Hepatocyte (in vitro differentiated cells): Measurements from ENCODE around the gene PAQR7. TPM values are rescaled to one million over a fixed set of nuclear protein-coding genes. Genes with fewer than 3 reads are reported as not detected.
A peak's percentile ranks its signal among the peaks of the same experiment; 100 is the strongest.

ENCODE experiments used
- DNase-seq: peaks from one replicate; pipeline ENCODE4 v3.0.0-alpha.2; 2016; ENCODE audit warnings: low spot score
- H2AFZ ChIP-seq: fragments of 200-600 bp; sonication (generic); 2 replicates; pipeline ENCODE4 v1.6.0; 2016; ENCODE audit warnings: antibody characterized with exemption, mild to moderate bottlenecking
- H3K27ac ChIP-seq: fragments of 200-600 bp; sonication (generic); 2 replicates; pipeline ENCODE4 v1.5.1; 2016; ENCODE audit warnings: mild to moderate bottlenecking
- H3K27me3 ChIP-seq: fragments of 200-600 bp; sonication (generic); 2 replicates; pipeline ENCODE4 v1.6.1; 2016
- H3K36me3 ChIP-seq: fragments of 200-600 bp; sonication (generic); replicated peaks from 2 replicates; pipeline ENCODE4 v1.5.1; 2016; ENCODE audit warnings: low read depth; ENCODE audit not compliant: insufficient read depth
- H3K4me1 ChIP-seq: fragments of 200-600 bp; sonication (generic); 2 replicates; pipeline ENCODE4 v1.5.1; 2016; ENCODE audit warnings: mild to moderate bottlenecking, moderate library complexity; ENCODE audit not compliant: insufficient read depth
- H3K4me2 ChIP-seq: fragments of 200-600 bp; sonication (generic); 2 replicates; pipeline ENCODE4 v1.6.0; 2016
- H3K4me3 ChIP-seq: fragments of 200-600 bp; sonication (generic); 2 replicates; pipeline ENCODE4 v1.5.1; 2016; ENCODE audit warnings: mild to moderate bottlenecking
- H3K79me2 ChIP-seq: fragments of 200-600 bp; sonication (generic); 2 replicates; pipeline ENCODE4 v1.6.0; 2017; ENCODE audit warnings: mild to moderate bottlenecking
- H3K9me2 ChIP-seq: fragments of 200-600 bp; sonication (generic); replicated peaks from 2 replicates; pipeline ENCODE4 v1.6.0; 2017; ENCODE audit warnings: mild to moderate bottlenecking; ENCODE audit not compliant: insufficient read depth
- H3K9me3 ChIP-seq: fragments of 200-600 bp; sonication (generic); 2 replicates; pipeline ENCODE4 v1.5.1; 2016; ENCODE audit warnings: low read depth, mild to moderate bottlenecking
- H4K20me1 ChIP-seq: fragments of 200-600 bp; sonication (generic); 2 replicates; pipeline ENCODE4 v1.6.0; 2016; ENCODE audit warnings: mild to moderate bottlenecking; ENCODE audit not compliant: insufficient read depth, poor library complexity, severe bottlenecking
- EZH2 ChIP-seq: fragments of 200-600 bp; sonication (generic); IDR thresholded peaks from 2 replicates; pipeline ENCODE4 v1.6.1; 2016; ENCODE audit warnings: antibody characterized with exemption, mild to moderate bottlenecking, borderline replicate concordance
- EZH2phosphoT487 ChIP-seq: fragments of 200-600 bp; sonication (generic); IDR thresholded peaks from one replicate; pipeline ENCODE4 v1.6.1; 2018; ENCODE audit warnings: antibody characterized with exemption, mild to moderate bottlenecking, low read depth, moderate library complexity; ENCODE audit not compliant: unreplicated experiment, severe bottlenecking
- WGBS: methylation state at CpG from one replicate; pipeline ENCODE4 v1.1.6; 2016; ENCODE audit warnings: low lambda C conversion rate; ENCODE audit errors: missing lambda C conversion rate; 5-methylcytosine and 5-hydroxymethylcytosine counted together
- polyA plus RNA-seq: library from polyadenylated mRNA; unstranded; fragments of >200 nt; fragmentation: Nextera tagmentation; extraction: Ambion mirVana; gene quantifications from 2 replicates; pipeline ENCODE4 v1.2.1, GENCODE V29; 2016
- total RNA-seq: library from RNA; depleted of rRNA; stranded (reverse); fragments of >200 nt; gene quantifications from 2 replicates; pipeline ENCODE4 v1.2.3, GENCODE V29; 2014
- TF ChIP-seq, protein P1 (sequence below): fragments of 200-600 bp; sonication (generic); IDR thresholded peaks from 2 replicates; pipeline ENCODE4 v1.5.1; 2016; ENCODE audit warnings: antibody characterized with exemption, mild to moderate bottlenecking; ENCODE audit not compliant: poor library complexity

Gene PAQR7
- total and polyA plus RNA-seq, 2 experiments from 2014 or later, result 4.8 to 27.0 TPM

- H3K27ac ChIP-seq, result no peak overlapping the region
- no peaks in the 10 kb centered on the region for H3K27me3 ChIP-seq
- H2AFZ ChIP-seq, result no peak overlapping the region
- DNase-seq, result no peak
- H3K4me2 ChIP-seq, result no peak overlapping the region
- H3K9me3 ChIP-seq, result no peaks in the 10 kb centered on the region
- WGBS, result 90% methylated on average over 11 of the region's 11 CpGs
- H4K20me1 ChIP-seq, result no peaks in the 10 kb centered on the region
- H3K9me2 ChIP-seq, result no peaks in the 10 kb centered on the region
- H3K79me2 ChIP-seq, result peaks cover 47% of the 10 kb centered on the region
- H3K36me3 ChIP-seq, result no peaks in the 10 kb centered on the region
- TF ChIP-seq EZH2phosphoT487 (no peak), EZH2 (no peak)
- TF ChIP-seq, protein P1, sequence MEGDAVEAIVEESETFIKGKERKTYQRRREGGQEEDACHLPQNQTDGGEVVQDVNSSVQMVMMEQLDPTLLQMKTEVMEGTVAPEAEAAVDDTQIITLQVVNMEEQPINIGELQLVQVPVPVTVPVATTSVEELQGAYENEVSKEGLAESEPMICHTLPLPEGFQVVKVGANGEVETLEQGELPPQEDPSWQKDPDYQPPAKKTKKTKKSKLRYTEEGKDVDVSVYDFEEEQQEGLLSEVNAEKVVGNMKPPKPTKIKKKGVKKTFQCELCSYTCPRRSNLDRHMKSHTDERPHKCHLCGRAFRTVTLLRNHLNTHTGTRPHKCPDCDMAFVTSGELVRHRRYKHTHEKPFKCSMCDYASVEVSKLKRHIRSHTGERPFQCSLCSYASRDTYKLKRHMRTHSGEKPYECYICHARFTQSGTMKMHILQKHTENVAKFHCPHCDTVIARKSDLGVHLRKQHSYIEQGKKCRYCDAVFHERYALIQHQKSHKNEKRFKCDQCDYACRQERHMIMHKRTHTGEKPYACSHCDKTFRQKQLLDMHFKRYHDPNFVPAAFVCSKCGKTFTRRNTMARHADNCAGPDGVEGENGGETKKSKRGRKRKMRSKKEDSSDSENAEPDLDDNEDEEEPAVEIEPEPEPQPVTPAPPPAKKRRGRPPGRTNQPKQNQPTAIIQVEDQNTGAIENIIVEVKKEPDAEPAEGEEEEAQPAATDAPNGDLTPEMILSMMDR, result no peak
- no peak overlapping the region for H3K4me3 ChIP-seq
- peaks cover 16% of the 10 kb centered on the region for H3K4me1 ChIP-seq
Observed at GRCh38 chr1:25898223-25899015, 22.9 kb upstream of the PAQR7 start.

DNA sequence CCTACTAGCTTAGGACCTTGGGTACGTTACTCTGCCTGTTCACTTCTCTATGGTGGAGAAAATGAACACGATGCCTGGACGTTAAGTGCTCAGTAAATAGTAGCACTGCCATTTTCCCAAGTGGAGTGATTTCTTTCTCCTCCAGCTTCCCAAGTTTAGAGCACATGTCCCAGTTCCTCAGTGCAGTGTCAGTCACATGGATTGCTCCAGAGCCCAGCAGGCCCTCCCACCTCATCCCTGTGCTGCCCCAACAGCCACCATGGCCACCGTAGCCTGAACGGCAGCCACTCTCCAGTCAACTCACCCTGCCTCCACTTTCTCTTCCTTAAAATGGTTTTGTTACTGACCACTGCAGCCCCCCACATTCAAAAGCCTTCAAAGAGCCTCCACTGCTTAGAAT is 22.2 kb upstream of the PAQR7 start:
- peaks cover 16% of the 10 kb centered on the region for H3K4me1 ChIP-seq
- TF ChIP-seq EZH2 (no peak), EZH2phosphoT487 (no peak)
- TF ChIP-seq, protein P1, result no peak
- 91% methylated on average over 5 of the region's 5 CpGs for WGBS
- H3K4me3 ChIP-seq, result no peak overlapping the region
- H3K27ac ChIP-seq, result no peak overlapping the region
- H2AFZ ChIP-seq, result no peak overlapping the region
- H3K27me3 ChIP-seq, result no peaks in the 10 kb centered on the region
- H3K79me2 ChIP-seq, result peaks cover 40% of the 10 kb centered on the region
- no peak for DNase-seq
- no peaks in the 10 kb centered on the region for H3K9me3 ChIP-seq
- H4K20me1 ChIP-seq, result no peaks in the 10 kb centered on the region
- H3K9me2 ChIP-seq, result no peaks in the 10 kb centered on the region
- H3K36me3 ChIP-seq, result no peaks in the 10 kb centered on the region
- H3K4me2 ChIP-seq, result no peak overlapping the region

- Histone ChIP-seq H3K4me2 (no peak overlapping the region), H3K4me3 (no peak overlapping the region), H4K20me1 (no peaks in the 10 kb centered on the region), H3K27me3 (no peaks in the 10 kb centered on the region), H3K4me1 (peaks cover 26% of the 10 kb centered on the region), H3K79me2 (peaks cover 25% of the 10 kb centered on the region), H3K9me3 (no peaks in the 10 kb centered on the region), H3K27ac (peak overlapping the region; percentile 10), H2AFZ (no peak overlapping the region), H3K36me3 (no peaks in the 10 kb centered on the region), H3K9me2 (no peaks in the 10 kb centered on the region)
- 88% methylated on average over 1 of the region's 1 CpG for WGBS
- TF ChIP-seq EZH2phosphoT487 (no peak), EZH2 (no peak)
- TF ChIP-seq, protein P1, result no peak
- no peak for DNase-seq
Observed at GRCh38 chr1:25896266-25896665, 20.8 kb upstream of the PAQR7 start.
